ENCODE data around the gene OR5K3. TPM values are rescaled to one million over a fixed set of nuclear protein-coding genes. Genes with fewer than 3 reads are reported as not detected.
A peak's percentile ranks its signal among the peaks of the same experiment; 100 is the strongest.

Gene OR5K3
- total RNA-seq, 1 experiment from 2014 or later: not detected

GRCh38 chr3:98361289-98361688, 29.2 kb upstream of the OR5K3 start:
- ChIA-PET POLR2A (no interaction called here), CTCF (interaction anchor here (0.8 kb wide), 1 partner anchor 32 kb away, joined by 3 read pairs; no protein-coding TSS in a partner anchor)
- H3K27me3 Mint-ChIP-seq (ENCODE audit: insufficient read depth, unreplicated experiment): no peaks in the 10 kb centered on the region
- DNase-seq (ENCODE audit: unreplicated experiment): no peak
- H3K9me3 Mint-ChIP-seq (ENCODE audit: unreplicated experiment): peaks cover 17% of the 10 kb centered on the region
- no peak overlapping the region for H3K4me3 Mint-ChIP-seq (ENCODE audit: unreplicated experiment)
- no peaks in the 10 kb centered on the region for H3K4me1 Mint-ChIP-seq (ENCODE audit: insufficient read depth, unreplicated experiment)
- intact Hi-C loops (cut with micrococcal nuclease): loop anchor here (5.0 kb wide), 1 partner anchor 226 kb away; no protein-coding TSS in a partner anchor
- TF ChIP-seq, protein P1, sequence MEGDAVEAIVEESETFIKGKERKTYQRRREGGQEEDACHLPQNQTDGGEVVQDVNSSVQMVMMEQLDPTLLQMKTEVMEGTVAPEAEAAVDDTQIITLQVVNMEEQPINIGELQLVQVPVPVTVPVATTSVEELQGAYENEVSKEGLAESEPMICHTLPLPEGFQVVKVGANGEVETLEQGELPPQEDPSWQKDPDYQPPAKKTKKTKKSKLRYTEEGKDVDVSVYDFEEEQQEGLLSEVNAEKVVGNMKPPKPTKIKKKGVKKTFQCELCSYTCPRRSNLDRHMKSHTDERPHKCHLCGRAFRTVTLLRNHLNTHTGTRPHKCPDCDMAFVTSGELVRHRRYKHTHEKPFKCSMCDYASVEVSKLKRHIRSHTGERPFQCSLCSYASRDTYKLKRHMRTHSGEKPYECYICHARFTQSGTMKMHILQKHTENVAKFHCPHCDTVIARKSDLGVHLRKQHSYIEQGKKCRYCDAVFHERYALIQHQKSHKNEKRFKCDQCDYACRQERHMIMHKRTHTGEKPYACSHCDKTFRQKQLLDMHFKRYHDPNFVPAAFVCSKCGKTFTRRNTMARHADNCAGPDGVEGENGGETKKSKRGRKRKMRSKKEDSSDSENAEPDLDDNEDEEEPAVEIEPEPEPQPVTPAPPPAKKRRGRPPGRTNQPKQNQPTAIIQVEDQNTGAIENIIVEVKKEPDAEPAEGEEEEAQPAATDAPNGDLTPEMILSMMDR (IDR thresholded peaks at IDR 0.05; ENCODE audit: unreplicated experiment): no peak
- no TSS peak for BruUV-seq (replicated peaks)
- no peaks in the 10 kb centered on the region for H3K36me3 Mint-ChIP-seq (ENCODE audit: insufficient read depth, unreplicated experiment)
- peak overlapping the region; percentile 26 for H3K27ac Mint-ChIP-seq (ENCODE audit: low read depth, unreplicated experiment)

GRCh38 chr3:98367464-98368246, 22.8 kb upstream of the OR5K3 start:
- CTCF ChIA-PET: interaction anchor here (0.6 to 0.8 kb wide), 2 partner anchors 116 to 196 kb away, joined by 3 read pairs; no protein-coding TSS in a partner anchor
- TF ChIP-seq, protein P1 (IDR thresholded peaks at IDR 0.05; ENCODE audit: unreplicated experiment): no peak
- Mint-ChIP-seq H3K27ac (ENCODE audit: low read depth, unreplicated experiment) (no peak overlapping the region), H3K36me3 (ENCODE audit: insufficient read depth, unreplicated experiment) (no peaks in the 10 kb centered on the region), H3K9me3 (ENCODE audit: unreplicated experiment) (no peaks in the 10 kb centered on the region), H3K4me1 (ENCODE audit: insufficient read depth, unreplicated experiment) (no peaks in the 10 kb centered on the region), H3K27me3 (ENCODE audit: insufficient read depth, unreplicated experiment) (no peaks in the 10 kb centered on the region), H3K4me3 (ENCODE audit: unreplicated experiment) (no peak overlapping the region)
- POLR2A ChIA-PET: interaction anchor here (0.7 kb wide), 1 partner anchor 1456 kb away, joined by 3 read pairs; no protein-coding TSS in a partner anchor
- DNase-seq (ENCODE audit: unreplicated experiment): no peak
- intact Hi-C loops (cut with micrococcal nuclease): no loop called here
- no TSS peak for BruUV-seq (replicated peaks)

- ChIA-PET POLR2A (no interaction called here), CTCF (no interaction called here)
- no peaks in the 10 kb centered on the region for H3K27me3 Mint-ChIP-seq (ENCODE audit: insufficient read depth, unreplicated experiment)
- no peaks in the 10 kb centered on the region for H3K9me3 Mint-ChIP-seq (ENCODE audit: unreplicated experiment)
- no peak overlapping the region for H3K4me3 Mint-ChIP-seq (ENCODE audit: unreplicated experiment)
- no TSS peak for BruUV-seq (replicated peaks)
- H3K4me1 Mint-ChIP-seq (ENCODE audit: insufficient read depth, unreplicated experiment): no peaks in the 10 kb centered on the region
- intact Hi-C loops (cut with micrococcal nuclease): no loop called here
- H3K27ac Mint-ChIP-seq (ENCODE audit: low read depth, unreplicated experiment): no peak overlapping the region
- no peak for DNase-seq (ENCODE audit: unreplicated experiment)
- no peaks in the 10 kb centered on the region for H3K36me3 Mint-ChIP-seq (ENCODE audit: insufficient read depth, unreplicated experiment)
- TF ChIP-seq, protein P1 (IDR thresholded peaks at IDR 0.05; ENCODE audit: unreplicated experiment): no peak
Observed at GRCh38 chr3:98371186-98371585, 19.3 kb upstream of the OR5K3 start.

DNA sequence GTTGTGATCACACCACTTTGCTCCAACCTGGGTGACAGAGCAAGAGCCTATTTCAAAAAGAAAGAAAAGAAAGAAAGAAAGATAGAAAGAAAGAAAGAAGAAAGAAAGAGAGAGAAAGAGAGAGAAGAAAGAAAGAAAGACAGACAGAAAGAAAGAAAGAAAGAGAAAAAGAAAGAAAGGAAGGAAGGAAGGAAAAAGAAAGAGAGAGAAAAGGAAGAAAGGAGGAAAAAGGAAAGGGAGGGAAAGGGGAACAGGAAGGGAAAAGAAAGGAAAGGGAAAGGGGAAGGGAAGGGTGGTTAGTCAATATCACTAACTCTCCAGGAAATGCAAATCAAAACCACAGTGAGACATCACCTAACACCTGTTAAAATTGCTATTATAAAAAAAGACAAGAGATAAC, 18.6 kb upstream of the OR5K3 start:
- Mint-ChIP-seq H3K27me3 (ENCODE audit: insufficient read depth, unreplicated experiment) (no peaks in the 10 kb centered on the region), H3K9me3 (ENCODE audit: unreplicated experiment) (no peaks in the 10 kb centered on the region), H3K4me3 (ENCODE audit: unreplicated experiment) (no peak overlapping the region), H3K4me1 (ENCODE audit: insufficient read depth, unreplicated experiment) (peaks cover 6% of the 10 kb centered on the region), H3K36me3 (ENCODE audit: insufficient read depth, unreplicated experiment) (no peaks in the 10 kb centered on the region), H3K27ac (ENCODE audit: low read depth, unreplicated experiment) (no peak overlapping the region)
- BruUV-seq (replicated peaks): no TSS peak
- ChIA-PET POLR2A (no interaction called here), CTCF (no interaction called here)
- intact Hi-C loops (cut with micrococcal nuclease): no loop called here
- no peak for DNase-seq (ENCODE audit: unreplicated experiment)
- TF ChIP-seq, protein P1 (IDR thresholded peaks at IDR 0.05; ENCODE audit: unreplicated experiment): no peak
